Fibroblast of lung (primary cell): Measurements from ENCODE around the gene SP9. TPM values are rescaled to one million over a fixed set of nuclear protein-coding genes. Genes with fewer than 3 reads are reported as not detected.

Experiments used
- DNase-seq, 2 donors: peaks; one replicate each; pipeline versions ENCODE4 v3.0.0 to v3.0.0-alpha.2; 2010; ENCODE audit warnings: low read depth in 2 of 2
- H2AFZ ChIP-seq: 2 replicates; pipeline ENCODE4 v1.5.1; 2012; ENCODE audit warnings: low read length, control low read depth, inconsistent platforms
- H3K27ac ChIP-seq: 2 replicates; pipeline ENCODE4 v1.5.1; 2011; ENCODE audit warnings: low read length, control low read depth; ENCODE audit not compliant: insufficient read depth
- H3K27me3 ChIP-seq: 2 replicates; pipeline ENCODE4 v1.5.1; 2011; ENCODE audit warnings: mild to moderate bottlenecking, low read length; ENCODE audit not compliant: control insufficient read depth, insufficient read depth
- H3K36me3 ChIP-seq: 2 replicates; pipeline ENCODE4 v1.5.1; 2011; ENCODE audit warnings: low read length; ENCODE audit not compliant: control insufficient read depth, insufficient read depth
- H3K4me1 ChIP-seq: 2 replicates; pipeline ENCODE4 v1.5.1; 2011; ENCODE audit warnings: low read length; ENCODE audit not compliant: control insufficient read depth, insufficient read depth; ENCODE audit errors: extremely low read depth
- H3K4me2 ChIP-seq: 2 replicates; pipeline ENCODE4 v1.5.1; 2011; ENCODE audit warnings: low read length, control low read depth; ENCODE audit not compliant: insufficient read depth; ENCODE audit errors: extremely low read depth
- H3K4me3 ChIP-seq, 4 experiments: fragments of 200-600 bp in 1 of 4; sonication (generic) in 1 of 4; replicated peaks in 1 of 4; 2 replicates each; pipeline ENCODE4 v1.5.1; 2011 to 2016; ENCODE audit warnings: low read length in 4 of 4, low read depth in 3 of 4, mild to moderate bottlenecking in 3 of 4, control low read depth in 2 of 4, inconsistent platforms in 1 of 4, mixed read lengths in 1 of 4; ENCODE audit not compliant: insufficient read depth in 1 of 4; ENCODE audit errors: control extremely low read depth in 1 of 4
- H3K79me2 ChIP-seq: 2 replicates; pipeline ENCODE4 v1.5.1; 2012; ENCODE audit warnings: mild to moderate bottlenecking, low read length, inconsistent platforms; ENCODE audit not compliant: control insufficient read depth, insufficient read depth
- H3K9ac ChIP-seq: 2 replicates; pipeline ENCODE4 v1.5.1; 2011; ENCODE audit warnings: mild to moderate bottlenecking, low read length, control low read depth; ENCODE audit not compliant: insufficient read depth
- H3K9me3 ChIP-seq: 2 replicates; pipeline ENCODE4 v1.5.1; 2012; ENCODE audit warnings: low read depth, low read length; ENCODE audit not compliant: control insufficient read depth, insufficient read depth
- H4K20me1 ChIP-seq: 2 replicates; pipeline ENCODE4 v1.5.1; 2011; ENCODE audit warnings: low read length; ENCODE audit not compliant: control insufficient read depth, insufficient read depth; ENCODE audit errors: extremely low read depth
- EZH2 ChIP-seq: IDR thresholded peaks from 2 replicates; pipeline ENCODE4 v1.5.1; 2012; ENCODE audit warnings: low read length, control low read depth, mild to moderate bottlenecking; ENCODE audit errors: missing control alignments
- polyA plus RNA-seq, 2 donors: library from polyadenylated mRNA; depleted of rRNA in 1 of 2; stranded (reverse) in 1 of 2; unstranded in 1 of 2; fragments of >200 nt; gene quantifications; 2 replicates each; pipeline ENCODE4 v1.2.1, GENCODE V29; 2011 to 2012; ENCODE audit warnings: missing spikeins in 1 of 2
- total RNA-seq: library from RNA; depleted of rRNA; stranded (reverse); fragments of >200 nt; gene quantifications from 2 replicates; pipeline ENCODE4 v1.2.1, GENCODE V29; 2014
- TF ChIP-seq, protein P1 (sequence below), 2 donors: IDR thresholded peaks in 1 of 2; conservative IDR thresholded peaks in 1 of 2; 1 replicate in 1 of 2; 2 replicates in 1 of 2; pipeline ENCODE4 v1.5.1; 2011 to 2012; ENCODE audit warnings: low read length in 2 of 2, control low read depth in 1 of 2, inconsistent platforms in 1 of 2, low read depth in 1 of 2, mild to moderate bottlenecking in 1 of 2

Gene SP9
- total and polyA plus RNA-seq, 2 donors (not counting 1 experiment from before 2014, with no cell fraction given), result not detected

DNA sequence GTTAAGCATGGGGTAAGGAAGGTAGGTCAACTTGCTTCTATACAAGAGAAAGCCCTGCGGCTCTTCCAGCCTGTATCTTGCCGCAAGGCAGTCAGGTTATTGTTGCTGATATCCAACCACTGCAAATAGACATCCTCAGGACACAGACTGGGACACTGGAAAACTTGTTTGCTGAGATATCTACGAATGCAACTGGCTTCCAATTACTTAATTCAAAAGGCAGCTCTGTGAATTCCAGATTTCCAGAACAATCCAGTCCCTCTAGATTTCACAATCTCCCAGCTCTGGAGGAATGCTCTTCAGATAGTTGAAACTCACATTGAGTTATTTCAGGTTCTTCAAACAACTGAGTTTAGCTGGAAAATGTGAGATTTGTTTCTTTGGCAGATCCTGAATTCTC, 34.6 kb upstream of the SP9 start:
- H3K4me2 ChIP-seq, result no peak overlapping the region
- H3K4me1 ChIP-seq, result no peaks in the 10 kb centered on the region
- H3K9ac ChIP-seq, result no peak overlapping the region
- no peaks in the 10 kb centered on the region for H3K36me3 ChIP-seq
- TF ChIP-seq EZH2, result no peak
- TF ChIP-seq, protein P1, sequence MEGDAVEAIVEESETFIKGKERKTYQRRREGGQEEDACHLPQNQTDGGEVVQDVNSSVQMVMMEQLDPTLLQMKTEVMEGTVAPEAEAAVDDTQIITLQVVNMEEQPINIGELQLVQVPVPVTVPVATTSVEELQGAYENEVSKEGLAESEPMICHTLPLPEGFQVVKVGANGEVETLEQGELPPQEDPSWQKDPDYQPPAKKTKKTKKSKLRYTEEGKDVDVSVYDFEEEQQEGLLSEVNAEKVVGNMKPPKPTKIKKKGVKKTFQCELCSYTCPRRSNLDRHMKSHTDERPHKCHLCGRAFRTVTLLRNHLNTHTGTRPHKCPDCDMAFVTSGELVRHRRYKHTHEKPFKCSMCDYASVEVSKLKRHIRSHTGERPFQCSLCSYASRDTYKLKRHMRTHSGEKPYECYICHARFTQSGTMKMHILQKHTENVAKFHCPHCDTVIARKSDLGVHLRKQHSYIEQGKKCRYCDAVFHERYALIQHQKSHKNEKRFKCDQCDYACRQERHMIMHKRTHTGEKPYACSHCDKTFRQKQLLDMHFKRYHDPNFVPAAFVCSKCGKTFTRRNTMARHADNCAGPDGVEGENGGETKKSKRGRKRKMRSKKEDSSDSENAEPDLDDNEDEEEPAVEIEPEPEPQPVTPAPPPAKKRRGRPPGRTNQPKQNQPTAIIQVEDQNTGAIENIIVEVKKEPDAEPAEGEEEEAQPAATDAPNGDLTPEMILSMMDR (conservative IDR thresholded peaks at IDR 0.05 in 1 of 2, IDR thresholded peaks at IDR 0.05 in 1 of 2; ENCODE audit: low read depth in 1 of 2, low read length in 2 of 2), result no peak
- H3K27me3 ChIP-seq, result no peaks in the 10 kb centered on the region
- no peaks in the 10 kb centered on the region for H3K79me2 ChIP-seq
- no peak overlapping the region for H2AFZ ChIP-seq
- no peaks in the 10 kb centered on the region for H4K20me1 ChIP-seq
- H3K27ac ChIP-seq, result no peak overlapping the region
- H3K9me3 ChIP-seq, result no peaks in the 10 kb centered on the region
- H3K4me3 ChIP-seq, result no peak overlapping the region
- peak in 1 of 2 donors; percentile 36 for DNase-seq

- Histone ChIP-seq H3K27ac (no peak overlapping the region), H4K20me1 (no peaks in the 10 kb centered on the region), H3K36me3 (no peaks in the 10 kb centered on the region), H3K4me1 (no peaks in the 10 kb centered on the region), H3K4me3 (no peak overlapping the region), H3K9me3 (no peaks in the 10 kb centered on the region), H2AFZ (no peak overlapping the region), H3K27me3 (peaks cover 24% of the 10 kb centered on the region), H3K9ac (no peak overlapping the region), H3K4me2 (no peak overlapping the region), H3K79me2 (no peaks in the 10 kb centered on the region)
- DNase-seq, result no peak
- TF ChIP-seq EZH2, result no peak
- TF ChIP-seq, protein P1 (conservative IDR thresholded peaks at IDR 0.05 in 1 of 2, IDR thresholded peaks at IDR 0.05 in 1 of 2; ENCODE audit: low read depth in 1 of 2, low read length in 2 of 2), result no peak
Observed at GRCh38 chr2:174312581-174313234, 22.0 kb upstream of the SP9 start.

DNA sequence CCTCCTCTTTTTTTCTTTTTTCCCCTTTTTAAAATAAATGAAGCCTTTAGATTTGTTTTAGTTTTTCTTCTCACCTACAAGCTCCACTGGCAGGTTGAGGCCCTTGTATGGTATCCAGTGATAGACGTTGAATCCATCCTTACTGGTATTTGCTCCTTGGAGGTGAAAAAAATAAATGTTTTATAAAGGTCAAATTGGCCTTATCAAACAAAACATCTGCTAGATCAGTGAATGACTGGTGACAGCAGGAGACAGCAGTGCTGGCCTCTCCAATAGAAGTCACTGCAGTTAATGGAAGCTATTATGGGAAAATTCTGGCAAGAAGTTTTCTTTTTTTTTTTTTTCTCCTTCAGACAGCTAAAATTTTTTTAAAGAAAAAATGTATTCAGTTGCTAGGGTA, 12.6 kb upstream of the SP9 start:
- H3K4me1 ChIP-seq, result no peaks in the 10 kb centered on the region
- H3K4me2 ChIP-seq, result no peak overlapping the region
- no peak for TF ChIP-seq EZH2
- TF ChIP-seq, protein P1 (conservative IDR thresholded peaks at IDR 0.05 in 1 of 2, IDR thresholded peaks at IDR 0.05 in 1 of 2; ENCODE audit: low read depth in 1 of 2, low read length in 2 of 2), result no peak
- no peaks in the 10 kb centered on the region for H3K79me2 ChIP-seq
- no peaks in the 10 kb centered on the region for H3K36me3 ChIP-seq
- H3K27me3 ChIP-seq, result peaks cover 41% of the 10 kb centered on the region
- H3K27ac ChIP-seq, result no peak overlapping the region
- no peaks in the 10 kb centered on the region for H3K9me3 ChIP-seq
- H2AFZ ChIP-seq, result no peak overlapping the region
- H3K4me3 ChIP-seq, result no peak overlapping the region
- H4K20me1 ChIP-seq, result no peaks in the 10 kb centered on the region
- no peak overlapping the region for H3K9ac ChIP-seq
- DNase-seq, result no peak
